Stimulated activated CD4-positive, alpha-beta T cell treated with anti-CD3 and anti-CD28 coated beads, TNF-alpha, amount 100 ng/mL, for 24 hours (primary cell): ENCODE results near the gene KCP.
"Not testable (repeated sequence)": the region's sequence is repeated elsewhere in the genome, so short reads cannot be mapped to it uniquely, and the experiment has no call there.

Experiments
- DNase-seq, 3 experiments: peaks; one replicate each; pipeline ENCODE4 v3.0.0-alpha.2; 2020; ENCODE audit warnings: low read depth in 3 of 3

Gene KCP

DNA sequence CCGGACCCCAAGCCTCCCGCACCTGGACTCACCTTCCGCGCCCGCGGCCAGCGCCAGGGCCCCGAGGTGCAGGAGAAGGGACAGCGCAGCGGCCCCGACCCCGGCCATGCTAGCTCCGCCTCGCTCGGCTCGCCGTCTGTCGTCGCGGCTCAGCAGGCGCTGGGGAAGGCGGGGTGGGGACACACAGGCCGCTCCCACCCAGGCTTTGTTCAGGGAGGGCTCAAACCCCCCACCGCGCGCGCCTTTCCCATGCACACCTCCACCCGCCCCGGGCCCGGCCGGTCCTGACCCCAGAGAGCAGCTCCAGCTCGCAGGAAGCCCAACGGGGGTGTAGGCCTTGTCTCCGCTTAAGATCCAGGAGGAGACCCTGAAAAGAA, at the start of gene KCP:
KCP (minus strand) TSS at position 141 of the 377 bp plus-strand sequence; CDS start at position 108, 33 bp downstream.
- no peak for DNase-seq

DNA sequence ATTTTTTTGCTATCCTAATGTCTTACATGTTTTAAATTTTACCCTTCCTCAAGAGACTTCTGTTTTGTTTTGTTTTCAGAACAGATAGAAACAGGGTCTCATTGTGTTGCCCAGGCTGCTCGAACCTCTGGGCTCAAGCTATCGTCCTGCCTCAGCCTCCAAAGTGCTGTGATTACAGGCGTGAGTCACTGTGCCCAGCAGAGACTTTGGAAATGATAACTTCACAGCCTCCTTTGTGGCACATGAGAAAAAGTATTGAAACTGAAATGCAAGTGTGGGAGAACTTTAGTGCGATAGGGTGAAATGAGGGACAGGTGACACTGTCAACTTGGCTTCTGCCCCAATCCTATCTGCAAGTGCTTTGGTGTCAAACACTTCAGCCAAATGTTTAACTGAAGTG, 48.8 kb upstream of the KCP start:
- DNase-seq, result no peak

DNA sequence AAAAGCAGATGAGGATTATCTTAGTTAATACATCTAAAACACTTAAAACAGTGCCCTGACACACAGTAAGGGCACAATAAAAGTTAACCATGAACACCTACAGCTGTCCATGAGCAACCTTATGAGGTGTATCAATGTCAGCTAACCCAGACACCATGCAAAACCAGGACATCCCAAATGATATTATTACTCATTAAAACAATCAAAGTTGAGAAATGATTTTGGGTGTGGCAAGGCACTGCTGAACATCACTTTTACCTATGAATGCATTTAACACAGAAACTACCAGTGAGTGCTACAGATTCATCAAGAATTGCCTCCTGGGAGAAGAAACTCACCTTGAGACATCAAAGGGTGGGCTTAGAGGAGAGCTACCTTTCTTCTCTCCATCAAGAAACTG, 45.5 kb upstream of the KCP start:
- no peak for DNase-seq

DNA sequence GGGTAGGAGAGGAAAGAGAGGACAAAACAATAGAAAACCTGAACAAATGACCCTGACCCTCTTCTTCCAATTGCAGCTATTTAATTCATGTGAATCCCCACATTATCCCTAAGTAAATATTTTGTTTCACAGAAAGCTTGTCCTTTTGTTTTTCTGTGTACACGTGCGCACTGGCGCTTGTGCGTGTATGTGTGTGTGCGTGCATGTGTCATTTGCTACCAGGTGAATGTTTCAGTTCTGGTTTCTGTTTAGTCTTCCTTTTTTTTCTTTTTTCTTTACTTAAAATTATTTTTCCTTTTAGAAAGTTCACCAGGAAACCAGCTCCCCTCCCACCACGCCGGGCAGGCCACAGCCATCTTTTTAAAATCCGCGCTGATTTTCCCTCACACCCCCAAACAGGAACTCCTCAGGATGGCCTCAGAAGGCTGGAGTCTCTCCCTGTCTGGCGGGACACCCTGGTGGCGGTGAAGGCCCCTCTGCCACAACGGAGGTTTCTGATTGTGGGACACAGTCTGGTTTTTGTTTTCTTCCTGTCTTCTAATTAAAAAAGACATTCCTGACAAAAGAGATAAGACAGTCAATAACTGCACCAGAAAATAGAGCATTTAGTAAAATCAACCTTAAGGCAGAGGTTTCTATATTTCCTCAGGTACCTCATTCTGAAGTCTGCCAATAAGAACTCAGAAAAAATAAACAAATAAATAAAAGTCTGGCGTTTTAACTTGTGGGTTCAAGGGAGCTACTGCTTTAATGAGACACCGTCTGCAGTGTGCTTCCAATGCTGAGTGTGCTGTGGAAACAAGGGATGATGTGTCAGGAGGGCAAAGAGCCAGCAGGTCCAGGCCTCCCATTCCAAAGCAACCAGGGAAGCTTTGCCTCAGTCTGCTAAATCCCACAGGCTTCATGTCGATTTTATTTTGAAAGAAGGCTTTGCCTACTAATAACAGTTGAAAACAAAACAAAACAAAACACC, 44.6 kb upstream of the KCP start:
- no peak for DNase-seq

DNA sequence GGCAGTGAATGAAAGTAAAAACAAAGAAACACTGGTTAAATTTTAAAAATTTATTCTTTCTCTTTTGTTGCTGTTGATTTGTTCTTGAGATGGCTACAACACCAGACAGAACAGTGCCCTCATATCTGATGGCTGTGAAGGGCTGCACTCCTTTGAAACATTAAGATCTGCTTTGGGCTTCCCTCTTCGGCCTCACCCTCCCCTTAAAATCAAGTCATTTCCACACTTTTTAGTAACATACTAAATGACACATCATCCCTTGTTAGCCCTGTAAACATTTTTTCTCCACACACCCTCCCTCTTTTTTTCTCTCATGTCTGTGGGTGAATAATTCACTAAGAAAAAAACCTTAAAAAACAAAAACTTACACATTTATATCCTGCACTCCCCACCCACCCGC, 43.6 kb upstream of the KCP start:
- DNase-seq, result no peak

DNA sequence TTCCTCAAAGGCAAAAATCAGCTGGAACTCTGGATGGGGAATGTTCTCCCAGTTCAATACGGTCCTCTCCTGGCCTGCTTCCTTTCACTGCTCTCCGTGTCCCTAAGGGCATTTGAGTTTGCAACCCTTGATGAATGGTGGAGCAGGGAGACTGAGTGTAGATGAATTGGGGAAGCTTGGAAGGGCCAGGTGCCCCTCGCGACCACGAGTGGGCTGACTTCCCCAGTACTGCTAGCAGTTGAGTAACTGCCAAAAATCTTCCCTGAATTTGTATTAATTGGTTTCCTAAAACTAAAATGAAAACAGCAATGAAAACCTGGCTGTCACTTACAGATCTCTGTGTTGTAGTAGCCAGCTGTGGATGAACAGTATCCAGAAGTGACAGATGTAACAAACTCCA, 40.8 kb upstream of the KCP start:
- no peak for DNase-seq

DNA sequence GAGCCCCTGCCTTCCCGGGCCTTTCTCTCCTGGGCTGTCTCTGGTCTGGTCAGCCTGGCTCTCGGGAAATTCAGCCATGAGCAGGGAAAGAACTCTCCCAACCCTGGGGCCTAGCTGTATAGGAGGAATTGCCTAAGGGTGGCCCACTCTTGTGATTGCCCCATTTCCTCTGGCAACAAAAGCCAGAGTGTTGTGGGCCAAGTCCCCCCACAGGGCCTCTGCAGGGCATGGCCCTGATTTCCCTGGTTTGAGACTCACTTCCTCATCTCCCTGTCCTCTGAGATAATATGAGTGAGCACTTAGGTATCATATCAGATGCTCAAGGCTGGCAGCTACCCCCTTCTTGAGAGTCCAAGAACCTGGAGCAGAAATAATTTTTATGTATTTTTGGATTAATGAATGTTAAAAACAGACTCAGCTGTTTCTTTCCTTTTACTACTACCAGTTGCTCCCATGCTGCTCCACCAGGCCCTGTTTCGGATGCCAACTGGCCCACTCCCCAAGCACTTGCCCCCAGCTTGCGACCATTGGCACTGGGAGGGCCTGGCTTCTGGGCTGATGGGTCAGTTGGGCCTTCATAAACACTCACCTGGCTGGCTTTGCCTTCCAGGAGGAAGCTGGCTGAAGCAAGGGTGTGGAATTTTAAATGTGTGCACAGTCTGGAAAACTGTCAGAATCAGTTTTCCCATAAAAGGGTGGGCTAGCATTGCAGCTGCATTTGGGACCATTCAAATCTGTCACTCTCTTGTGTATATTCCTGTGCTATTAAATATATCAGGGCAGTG, 38.7 kb upstream of the KCP start:
- DNase-seq, result no peak

DNA sequence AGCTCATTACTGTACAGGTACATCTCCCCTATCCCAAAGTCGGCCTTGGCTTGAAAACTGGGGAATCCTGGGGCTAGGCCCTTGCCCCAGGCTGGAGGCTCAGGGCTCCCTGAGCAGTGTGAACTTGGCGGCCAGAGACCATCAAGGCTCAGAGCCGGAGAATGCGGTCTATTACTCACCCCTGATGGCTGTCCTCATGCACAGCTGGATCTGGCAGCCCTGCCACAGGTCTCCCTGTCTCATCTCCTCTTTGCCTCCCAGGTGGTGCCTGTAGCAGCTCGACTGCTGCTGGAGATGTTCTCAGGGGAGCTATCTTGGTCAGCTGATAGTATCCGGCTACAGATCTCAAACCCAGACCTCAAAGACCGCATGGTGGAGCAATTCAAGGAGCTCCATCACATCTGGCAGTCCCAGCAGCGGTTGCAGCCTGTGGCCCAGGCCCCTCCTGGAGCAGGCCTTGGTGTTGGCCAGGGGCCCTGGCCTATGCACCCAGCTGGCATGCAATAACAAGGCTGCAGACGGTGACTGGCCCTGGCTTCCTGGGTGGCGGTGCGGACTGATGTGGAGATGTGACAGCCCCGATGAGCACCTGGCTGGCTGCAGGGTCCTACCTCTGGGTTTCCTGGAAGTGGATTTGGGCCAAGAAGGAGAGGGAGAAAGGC, 37.9 kb upstream of the KCP start:
- DNase-seq, result no peak

DNA sequence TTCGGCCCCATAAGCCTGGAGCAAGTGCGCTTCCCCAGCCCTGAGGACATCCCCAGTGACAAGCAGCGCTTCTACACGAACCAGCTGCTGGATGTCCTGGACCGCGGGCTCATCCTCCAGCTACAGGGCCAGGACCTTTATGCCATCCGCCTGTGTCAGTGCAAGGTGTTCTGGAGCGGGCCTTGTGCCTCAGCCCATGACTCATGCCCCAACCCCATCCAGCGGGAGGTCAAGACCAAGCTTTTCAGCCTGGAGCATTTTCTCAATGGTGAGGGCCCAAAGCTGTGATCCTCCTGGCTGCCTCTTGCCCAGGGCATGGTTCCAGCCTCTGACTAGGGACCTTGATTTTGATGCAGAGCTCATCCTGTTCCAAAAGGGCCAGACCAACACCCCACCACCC, 37.3 kb upstream of the KCP start:
- no peak for DNase-seq

DNA sequence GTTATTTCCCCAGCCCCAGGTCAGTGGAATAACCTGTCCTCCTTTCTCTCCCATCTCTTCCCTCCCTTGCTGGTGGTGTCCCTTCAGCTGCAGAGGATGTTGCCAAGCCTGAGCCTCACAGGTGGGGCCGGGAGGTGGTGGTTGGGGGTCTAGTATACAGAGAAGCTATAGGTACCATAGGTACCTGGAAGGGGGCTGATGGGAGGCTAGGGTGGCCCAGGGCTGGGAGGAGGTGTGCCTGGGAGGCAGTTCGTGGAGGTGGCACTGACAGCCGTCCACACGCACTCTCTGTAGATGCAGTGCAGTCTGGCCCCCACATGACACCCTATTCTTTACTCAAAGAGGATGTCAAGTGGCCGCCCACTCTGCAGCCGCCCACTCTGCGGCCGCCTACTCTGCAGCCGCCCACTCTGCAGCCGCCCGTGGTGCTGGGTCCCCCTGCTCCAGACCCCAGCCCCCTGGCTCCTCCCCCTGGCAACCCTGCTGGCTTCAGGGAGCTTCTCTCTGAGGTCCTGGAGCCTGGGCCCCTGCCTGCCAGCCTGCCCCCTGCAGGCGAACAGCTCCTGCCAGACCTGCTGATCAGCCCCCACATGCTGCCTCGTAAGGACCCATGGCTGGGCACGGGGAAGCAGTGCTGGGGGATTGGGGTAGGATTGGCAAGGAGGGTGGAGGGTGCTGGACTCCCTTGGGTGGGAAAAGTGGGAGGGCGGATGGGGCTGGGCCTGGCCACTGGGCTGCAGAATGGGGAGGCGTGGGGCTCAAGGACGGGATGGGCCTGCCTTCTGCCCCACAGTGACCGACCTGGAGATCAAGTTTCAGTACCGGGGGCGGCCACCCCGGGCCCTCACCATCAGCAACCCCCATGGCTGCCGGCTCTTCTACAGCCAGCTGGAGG, 36.7 kb upstream of the KCP start:
- no peak for DNase-seq

DNA sequence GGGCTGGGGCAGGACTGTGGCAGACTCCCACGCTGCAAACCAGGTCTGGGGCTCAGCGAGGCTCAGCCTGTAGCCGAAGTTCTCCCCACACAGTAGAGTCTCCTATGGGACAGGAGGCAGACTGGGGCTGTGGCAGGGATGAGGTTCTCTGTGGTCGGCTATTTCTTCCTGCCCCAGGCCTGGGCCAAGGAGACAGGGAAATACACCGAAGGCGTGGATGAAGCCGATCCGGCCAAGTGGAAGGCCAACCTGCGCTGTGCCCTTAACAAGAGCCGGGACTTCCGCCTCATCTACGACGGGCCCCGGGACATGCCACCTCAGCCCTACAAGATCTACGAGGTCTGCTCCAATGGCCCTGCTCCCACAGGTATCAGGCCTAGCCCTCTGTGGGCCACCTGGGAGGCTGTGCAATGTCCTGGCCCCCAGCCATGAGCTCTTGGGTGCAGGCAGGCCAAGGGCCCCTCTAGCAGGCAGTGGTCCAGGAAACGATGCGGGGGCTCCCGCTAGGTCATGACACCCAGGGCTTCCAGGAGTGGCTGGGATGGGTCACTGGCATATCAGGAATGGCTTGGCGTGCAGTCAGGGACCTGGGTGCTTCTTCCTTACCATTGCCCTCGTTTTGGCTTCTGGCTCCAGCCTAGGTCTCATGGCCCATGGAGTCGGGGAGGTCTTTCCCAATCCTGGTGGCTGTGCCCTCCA, 35.3 kb upstream of the KCP start:
- no peak for DNase-seq

DNA sequence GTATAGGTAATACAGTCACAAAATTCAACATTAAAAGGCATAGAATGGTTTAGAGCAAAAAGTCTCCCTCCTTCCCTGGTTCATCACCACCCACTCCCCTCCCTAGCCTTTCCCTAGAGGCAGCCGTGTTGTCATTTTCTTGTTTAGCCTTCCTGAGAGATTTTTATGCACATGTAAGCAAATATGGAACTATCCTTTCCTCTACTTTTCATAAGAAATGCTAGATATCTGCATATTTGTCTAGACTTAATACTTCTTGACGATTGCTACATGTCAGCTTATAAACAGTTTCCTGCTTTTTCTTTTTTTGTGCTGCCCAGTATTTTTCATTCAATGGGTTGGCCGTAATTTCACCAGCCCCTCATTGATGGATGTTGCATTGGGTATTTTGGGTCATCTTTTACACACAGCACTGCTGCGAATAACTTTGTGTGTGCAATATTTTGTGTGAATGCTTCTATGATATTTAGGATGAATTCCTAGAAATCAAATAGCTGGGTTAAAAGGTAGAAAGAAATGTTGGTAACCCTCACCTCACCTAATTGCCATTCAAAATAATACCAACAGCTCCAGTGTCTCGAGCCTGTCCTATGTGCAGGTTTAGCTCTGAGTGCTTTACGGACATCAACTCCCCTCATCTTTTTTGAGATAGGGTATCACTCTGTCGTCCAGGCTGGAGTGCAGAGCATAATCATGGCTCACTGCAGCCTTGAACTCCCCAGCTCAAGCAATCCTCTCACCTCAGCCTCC, 34.2 kb upstream of the KCP start:
- no peak for DNase-seq

DNA sequence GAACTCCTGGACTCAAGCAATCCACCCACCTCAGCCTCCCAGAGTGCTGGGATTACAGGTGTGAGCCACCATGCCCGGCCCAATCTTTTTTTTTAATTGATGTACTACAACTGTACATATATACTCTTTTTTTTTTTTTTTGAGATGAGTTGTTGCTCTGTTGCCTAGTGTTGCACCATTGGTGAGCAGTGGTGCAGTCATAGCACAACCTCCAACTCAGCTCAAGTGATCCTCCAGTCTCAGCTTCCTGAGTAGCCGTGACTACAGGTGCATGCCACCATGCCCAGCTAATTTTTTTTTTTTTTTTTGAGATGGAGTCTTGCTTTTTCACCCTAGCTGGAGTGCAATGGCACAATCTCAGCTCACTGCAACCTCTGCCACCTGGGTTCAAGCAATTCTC, 32.7 kb upstream of the KCP start:
- DNase-seq, result not testable (repeated sequence)

DNA sequence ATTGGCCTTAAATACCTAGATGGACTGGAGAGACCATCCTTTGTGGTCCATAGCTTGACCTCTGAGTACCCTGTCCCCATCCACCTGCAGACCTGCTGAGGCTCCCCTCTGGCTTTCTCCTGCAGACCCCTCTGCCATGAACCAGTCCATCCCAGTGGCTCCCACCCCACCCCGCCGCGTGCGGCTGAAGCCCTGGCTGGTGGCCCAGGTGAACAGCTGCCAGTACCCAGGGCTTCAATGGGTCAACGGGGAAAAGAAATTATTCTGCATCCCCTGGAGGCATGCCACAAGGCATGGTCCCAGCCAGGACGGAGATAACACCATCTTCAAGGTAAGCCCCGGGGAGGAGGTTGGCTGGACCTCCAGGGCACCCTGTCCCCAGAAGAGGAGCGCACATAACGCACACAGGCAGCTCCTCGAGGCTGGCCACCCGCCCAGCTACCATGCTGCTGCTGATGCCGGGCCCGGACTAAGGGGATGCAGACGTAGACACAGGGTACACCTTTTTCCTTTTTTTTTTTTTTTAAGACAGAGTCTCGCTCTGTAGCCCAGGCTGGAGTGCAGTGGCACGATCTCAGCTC, 31.5 kb upstream of the KCP start:
- DNase-seq, result no peak

DNA sequence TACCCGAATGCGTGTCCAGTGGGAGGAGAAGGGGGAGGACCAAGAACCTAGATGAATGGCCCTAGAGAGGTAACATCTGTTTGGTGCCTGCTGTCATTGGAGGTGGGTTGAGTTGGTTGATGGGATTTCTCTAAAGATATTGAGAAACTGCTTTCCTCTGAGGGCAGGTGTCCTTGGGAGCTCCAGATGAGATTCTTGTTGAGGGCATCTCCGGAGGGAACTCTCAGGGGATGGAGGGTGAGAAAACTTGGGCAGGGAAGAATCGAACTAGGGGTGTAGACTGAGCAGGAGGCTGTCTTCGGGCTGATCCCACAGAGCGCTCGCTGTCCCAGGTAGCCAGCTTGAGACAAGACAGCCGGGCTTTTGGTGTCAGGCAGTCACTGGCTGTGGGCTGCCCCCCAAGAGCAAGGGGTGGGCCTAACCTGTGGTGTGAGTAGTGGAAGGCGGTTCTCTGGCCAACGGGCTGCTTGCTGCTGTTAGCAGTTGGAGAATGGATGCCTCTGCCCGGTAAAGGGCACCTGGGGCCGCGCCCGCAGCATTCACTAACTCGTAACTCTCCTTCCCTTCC, 30.9 kb upstream of the KCP start:
- DNase-seq, result no peak

DNA sequence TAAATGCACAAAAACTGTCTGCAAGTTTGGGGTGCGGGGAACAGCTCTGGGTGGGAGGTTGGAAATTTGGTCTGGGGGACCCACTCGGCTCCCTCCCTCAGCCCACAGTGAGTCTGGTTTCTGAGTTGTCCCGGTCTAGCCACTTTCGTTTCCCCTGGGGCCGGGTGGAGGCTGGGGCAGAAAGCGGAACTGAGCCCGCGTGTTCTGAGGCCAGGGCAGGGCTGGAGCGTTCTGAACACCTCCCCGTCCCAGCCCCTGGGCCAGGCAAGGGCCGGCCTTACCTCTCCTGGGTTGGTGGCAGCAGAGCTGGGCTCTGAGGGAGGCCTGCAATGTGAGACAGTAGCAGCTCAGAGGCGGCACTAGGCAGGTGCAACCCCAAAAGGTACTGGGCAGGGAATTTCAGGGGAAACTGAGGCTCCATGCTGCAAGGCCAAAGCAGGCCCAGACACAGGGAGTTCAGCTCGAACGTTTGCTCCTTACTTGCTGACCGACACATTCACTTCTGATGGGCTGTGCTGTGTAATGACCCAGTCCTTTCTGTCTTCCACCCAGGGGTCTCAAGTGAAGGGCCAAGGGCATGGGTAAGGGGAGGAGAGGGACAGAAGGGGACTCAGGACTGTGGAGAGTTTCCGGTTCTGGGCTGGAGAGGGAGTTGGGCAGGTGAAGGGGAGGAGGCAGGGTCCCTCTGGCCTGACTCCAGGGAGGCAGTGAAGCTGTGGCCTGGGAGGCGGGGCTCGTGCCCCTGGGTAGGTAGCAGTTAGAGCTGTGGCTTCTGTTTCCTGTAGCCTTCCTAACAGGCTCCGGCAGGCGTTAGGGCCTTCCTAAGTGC, 30.2 kb upstream of the KCP start:
- DNase-seq, result no peak

DNA sequence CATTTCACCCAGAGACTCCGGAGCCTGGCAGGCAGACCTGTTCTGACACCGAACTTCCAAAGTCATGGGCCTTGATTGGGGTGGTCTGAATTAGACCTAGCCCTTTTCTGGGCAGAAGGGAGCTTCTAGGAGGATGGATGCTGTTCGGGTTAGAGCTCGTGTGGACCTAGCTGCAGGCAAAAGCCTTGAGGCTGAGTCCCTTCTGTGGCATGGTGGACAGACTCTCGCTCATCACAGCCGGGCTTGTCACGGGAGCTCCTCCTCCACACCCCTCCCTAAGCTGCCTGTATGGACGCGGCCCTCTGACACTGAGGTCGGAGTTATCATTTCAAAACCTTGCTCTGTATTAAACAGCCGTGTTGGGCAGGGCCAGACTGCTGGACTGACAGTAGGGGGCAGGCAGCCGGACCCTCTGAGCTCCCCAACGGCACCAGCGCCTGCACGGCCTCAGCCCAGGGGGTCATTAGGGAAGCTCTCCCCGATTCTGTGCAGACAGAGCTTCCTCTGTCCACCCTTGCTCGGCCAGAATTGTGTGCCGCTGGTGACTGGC, 29.4 kb upstream of the KCP start:
- no peak for DNase-seq
